ENCODE results near the gene PFKL. TPM values are rescaled to one million over a fixed set of nuclear protein-coding genes. Genes with fewer than 3 reads are reported as not detected.
A peak's percentile ranks its signal among the peaks of the same experiment; 100 is the strongest.

PFKL gene
- total RNA-seq, 1 experiment from 2014 or later = 140 TPM

DNA sequence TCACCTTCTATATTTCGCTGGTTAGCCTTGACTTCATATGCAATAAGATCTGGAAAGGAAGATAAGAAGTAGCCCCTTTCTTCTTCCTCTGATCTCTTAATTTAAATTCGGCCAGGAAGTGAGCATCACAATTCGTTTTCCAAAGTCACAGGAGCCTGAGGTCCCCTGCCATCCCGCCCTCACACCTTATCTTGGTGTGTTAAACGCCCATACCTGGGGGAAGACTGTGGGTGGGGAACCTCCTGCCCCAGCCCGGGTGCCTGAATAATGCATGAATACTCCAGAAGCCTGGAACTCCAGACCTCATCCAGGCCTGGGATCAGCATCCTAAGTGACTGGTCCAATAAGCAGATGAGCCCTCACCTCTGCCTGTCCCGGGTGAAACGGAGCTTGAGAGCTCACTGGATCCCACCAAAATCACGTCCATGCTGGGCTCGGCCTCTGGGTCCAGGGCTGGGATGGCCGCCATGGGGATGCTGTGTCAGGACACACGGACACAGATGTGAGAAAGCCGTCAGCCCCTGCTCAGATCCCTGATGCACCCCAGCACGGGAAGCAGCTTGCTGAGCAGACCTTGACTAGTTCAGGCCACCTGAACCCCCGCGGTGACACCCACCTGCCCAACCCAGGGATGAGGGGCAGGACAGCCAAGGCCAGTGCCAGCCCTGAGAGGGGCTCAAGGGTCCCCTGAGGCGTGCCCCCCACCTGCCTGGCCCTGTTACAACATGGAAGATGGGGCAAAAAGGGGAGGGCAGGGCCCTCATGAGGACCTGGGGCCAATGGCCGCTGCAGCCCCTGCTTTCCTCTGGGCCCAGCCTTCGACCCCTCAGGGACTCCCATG, 38.8 kb upstream of the PFKL start:
- ChIA-PET CTCF (no interaction called here), POLR2A (no interaction called here)
- Histone ChIP-seq H3K4me1 (no peaks in the 10 kb centered on the region), H3K27me3 (replicated peaks; ENCODE audit: control insufficient read depth, insufficient read depth, low read length) (no peaks in the 10 kb centered on the region), H3K9me3 (0 out of 2 replicates have a peak, but pooled peaks cover 4% of the 10 kb centered on the region), H3K36me3 (ENCODE audit: control insufficient read depth, insufficient read depth, low read length) (no peaks in the 10 kb centered on the region), H3K4me3 (ENCODE audit: low read depth, low read length) (no peak overlapping the region)
- DNase-seq = peak in 1 of 2 experiments; percentile 27
- TF ChIP-seq, protein P1, sequence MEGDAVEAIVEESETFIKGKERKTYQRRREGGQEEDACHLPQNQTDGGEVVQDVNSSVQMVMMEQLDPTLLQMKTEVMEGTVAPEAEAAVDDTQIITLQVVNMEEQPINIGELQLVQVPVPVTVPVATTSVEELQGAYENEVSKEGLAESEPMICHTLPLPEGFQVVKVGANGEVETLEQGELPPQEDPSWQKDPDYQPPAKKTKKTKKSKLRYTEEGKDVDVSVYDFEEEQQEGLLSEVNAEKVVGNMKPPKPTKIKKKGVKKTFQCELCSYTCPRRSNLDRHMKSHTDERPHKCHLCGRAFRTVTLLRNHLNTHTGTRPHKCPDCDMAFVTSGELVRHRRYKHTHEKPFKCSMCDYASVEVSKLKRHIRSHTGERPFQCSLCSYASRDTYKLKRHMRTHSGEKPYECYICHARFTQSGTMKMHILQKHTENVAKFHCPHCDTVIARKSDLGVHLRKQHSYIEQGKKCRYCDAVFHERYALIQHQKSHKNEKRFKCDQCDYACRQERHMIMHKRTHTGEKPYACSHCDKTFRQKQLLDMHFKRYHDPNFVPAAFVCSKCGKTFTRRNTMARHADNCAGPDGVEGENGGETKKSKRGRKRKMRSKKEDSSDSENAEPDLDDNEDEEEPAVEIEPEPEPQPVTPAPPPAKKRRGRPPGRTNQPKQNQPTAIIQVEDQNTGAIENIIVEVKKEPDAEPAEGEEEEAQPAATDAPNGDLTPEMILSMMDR (IDR thresholded peaks at IDR 0.05; ENCODE audit: insufficient read depth in 1 of 2, low read depth in 1 of 2, low read length in 1 of 2, severe bottlenecking in 1 of 2, unreplicated experiment in 1 of 2) = no peak
- intact Hi-C loops (cut with micrococcal nuclease; ENCODE audit: unreplicated experiment) = no loop called here
- H3K9me3 Mint-ChIP-seq (ENCODE audit: unreplicated experiment) = peaks cover 18% of the 10 kb centered on the region
- no peak overlapping the region for H3K4me3 Mint-ChIP-seq (ENCODE audit: unreplicated experiment)
- no peaks in the 10 kb centered on the region for H3K4me1 Mint-ChIP-seq (ENCODE audit: low read depth, unreplicated experiment)
- H3K27ac Mint-ChIP-seq (ENCODE audit: unreplicated experiment) = no peak overlapping the region
- H3K36me3 Mint-ChIP-seq (ENCODE audit: insufficient read depth, unreplicated experiment) = peaks cover 5% of the 10 kb centered on the region
- no TSS peak for BruUV-seq (replicated peaks)
- H3K27me3 Mint-ChIP-seq (ENCODE audit: insufficient read depth, unreplicated experiment) = no peaks in the 10 kb centered on the region

DNA sequence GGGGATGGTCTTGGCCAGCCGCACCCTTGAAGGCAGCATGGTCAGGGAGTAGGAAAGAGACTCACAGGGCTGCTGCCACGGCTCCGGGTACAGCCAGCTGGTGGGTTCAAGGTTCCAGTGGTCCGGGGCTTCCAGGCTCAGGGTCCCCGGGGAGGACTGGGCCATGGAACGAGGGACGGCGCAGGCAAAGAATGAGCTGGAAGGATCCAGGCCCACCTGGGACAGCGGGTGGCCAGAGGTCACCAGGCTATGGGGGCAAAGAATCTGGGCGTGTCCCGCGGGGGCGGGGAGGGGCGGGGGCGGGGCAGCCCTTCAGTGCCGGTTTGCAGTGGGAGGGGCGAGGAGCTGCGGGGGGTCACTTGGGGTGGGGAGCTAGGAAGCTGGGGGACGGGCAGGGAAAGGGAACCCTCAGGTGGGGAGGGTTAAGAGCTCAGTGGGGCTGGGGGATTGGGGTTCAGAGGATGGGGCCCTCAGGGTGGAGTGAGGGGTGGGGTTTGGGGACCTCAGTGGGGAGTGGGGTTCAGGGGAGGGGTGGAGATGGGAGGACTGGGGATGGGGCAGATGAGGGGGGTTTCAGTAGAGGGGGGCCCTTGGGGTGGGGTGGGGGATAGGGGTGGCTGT, 38.1 kb upstream of the PFKL start, which contains the start of gene DNMT3L:
Gene DNMT3L, minus strand, starts transcription at position 223 of the 621 bp plus-strand sequence. CDS start 638 bp downstream, outside the sequence.
- no peak within 1 kb of the TSS for H3K4me3 ChIP-seq (ENCODE audit: low read depth, low read length)
- no peaks in the 10 kb centered on the region for H3K4me1 ChIP-seq
- TF ChIP-seq, protein P1 (IDR thresholded peaks at IDR 0.05; ENCODE audit: insufficient read depth in 1 of 2, low read depth in 1 of 2, low read length in 1 of 2, severe bottlenecking in 1 of 2, unreplicated experiment in 1 of 2) = no peak
- intact Hi-C loops (cut with micrococcal nuclease; ENCODE audit: unreplicated experiment) = no loop called here
- 0 out of 2 replicates have a peak, but pooled peaks cover 4% of the 10 kb centered on the region for H3K9me3 ChIP-seq
- no peaks in the 10 kb centered on the region for H3K36me3 ChIP-seq (ENCODE audit: control insufficient read depth, insufficient read depth, low read length)
- DNase-seq = no peak
- no TSS peak for BruUV-seq (replicated peaks)
- no peaks in the 10 kb centered on the region for H3K4me1 Mint-ChIP-seq (ENCODE audit: low read depth, unreplicated experiment)
- peaks cover 5% of the 10 kb centered on the region for H3K36me3 Mint-ChIP-seq (ENCODE audit: insufficient read depth, unreplicated experiment)
- peaks cover 18% of the 10 kb centered on the region for H3K9me3 Mint-ChIP-seq (ENCODE audit: unreplicated experiment)
- ChIA-PET CTCF (no interaction called here), POLR2A (no interaction called here)
- no peaks in the 10 kb centered on the region for H3K27me3 ChIP-seq (replicated peaks; ENCODE audit: control insufficient read depth, insufficient read depth, low read length)
- no peak within 1 kb of the TSS for H3K27ac Mint-ChIP-seq (ENCODE audit: unreplicated experiment)
- no peak within 1 kb of the TSS for H3K4me3 Mint-ChIP-seq (ENCODE audit: unreplicated experiment)
- H3K27me3 Mint-ChIP-seq (ENCODE audit: insufficient read depth, unreplicated experiment) = no peaks in the 10 kb centered on the region

DNA sequence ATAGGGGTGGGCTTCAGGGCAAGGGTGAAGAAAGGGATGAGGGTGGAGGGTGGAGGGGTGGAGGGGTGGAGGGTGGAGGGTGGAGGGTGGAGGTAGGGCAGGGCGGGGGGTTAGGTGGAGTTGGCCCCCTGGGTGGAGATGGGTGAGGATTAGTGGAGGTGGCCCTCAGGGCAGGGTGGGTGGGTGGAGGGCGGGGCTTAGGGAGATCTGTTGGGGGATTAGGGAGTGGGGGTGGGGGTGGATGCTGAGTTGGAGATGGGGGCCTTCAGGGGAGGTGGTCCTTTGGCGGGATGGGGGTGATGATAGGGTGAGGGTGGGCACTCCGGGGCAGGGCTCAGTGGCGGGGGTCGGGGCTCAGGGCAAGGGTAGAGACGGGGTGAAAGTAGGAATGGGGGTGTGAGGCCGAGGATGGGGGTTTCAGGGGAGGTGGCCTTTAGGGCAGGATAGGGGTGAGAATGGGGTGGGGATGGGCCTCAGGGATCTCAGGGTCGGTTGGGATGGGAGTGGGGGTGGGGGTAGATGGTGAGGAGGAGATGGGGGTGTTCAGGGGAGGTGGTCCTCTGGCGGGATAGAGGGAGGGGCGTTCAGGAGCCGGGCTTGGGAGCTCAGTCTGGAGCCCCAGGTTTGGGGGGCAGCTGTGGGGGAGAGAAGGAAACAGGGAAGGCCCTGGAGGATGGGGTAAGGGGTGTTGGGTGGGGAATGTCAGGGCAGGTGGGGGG, 37.4 kb upstream of the PFKL start:
- TF ChIP-seq, protein P1 (IDR thresholded peaks at IDR 0.05; ENCODE audit: insufficient read depth in 1 of 2, low read depth in 1 of 2, low read length in 1 of 2, severe bottlenecking in 1 of 2, unreplicated experiment in 1 of 2) = no peak
- Mint-ChIP-seq H3K36me3 (ENCODE audit: insufficient read depth, unreplicated experiment) (peaks cover 5% of the 10 kb centered on the region), H3K4me3 (ENCODE audit: unreplicated experiment) (no peak overlapping the region), H3K27ac (ENCODE audit: unreplicated experiment) (no peak overlapping the region), H3K27me3 (ENCODE audit: insufficient read depth, unreplicated experiment) (no peaks in the 10 kb centered on the region), H3K9me3 (ENCODE audit: unreplicated experiment) (peaks cover 18% of the 10 kb centered on the region), H3K4me1 (ENCODE audit: low read depth, unreplicated experiment) (no peaks in the 10 kb centered on the region)
- no TSS peak for BruUV-seq (replicated peaks)
- H3K4me3 ChIP-seq (ENCODE audit: low read depth, low read length) = no peak overlapping the region
- DNase-seq = peak in 1 of 2 experiments; percentile 14
- no peaks in the 10 kb centered on the region for H3K27me3 ChIP-seq (replicated peaks; ENCODE audit: control insufficient read depth, insufficient read depth, low read length)
- no peaks in the 10 kb centered on the region for H3K4me1 ChIP-seq
- H3K9me3 ChIP-seq = 0 out of 2 replicates have a peak, but pooled peaks cover 4% of the 10 kb centered on the region
- POLR2A ChIA-PET = no interaction called here
- H3K36me3 ChIP-seq (ENCODE audit: control insufficient read depth, insufficient read depth, low read length) = no peaks in the 10 kb centered on the region
- intact Hi-C loops (cut with micrococcal nuclease; ENCODE audit: unreplicated experiment) = no loop called here
- CTCF ChIA-PET = no interaction called here

Measured in Caco-2 (cell line).